Measurements from ENCODE around the gene OPCML. TPM values are rescaled to one million over a fixed set of nuclear protein-coding genes. Genes with fewer than 3 reads are reported as not detected.

OPCML gene
- total and polyA plus RNA-seq, 2 donors (not counting 1 experiment from before 2014, with no cell fraction given): not detected

DNA sequence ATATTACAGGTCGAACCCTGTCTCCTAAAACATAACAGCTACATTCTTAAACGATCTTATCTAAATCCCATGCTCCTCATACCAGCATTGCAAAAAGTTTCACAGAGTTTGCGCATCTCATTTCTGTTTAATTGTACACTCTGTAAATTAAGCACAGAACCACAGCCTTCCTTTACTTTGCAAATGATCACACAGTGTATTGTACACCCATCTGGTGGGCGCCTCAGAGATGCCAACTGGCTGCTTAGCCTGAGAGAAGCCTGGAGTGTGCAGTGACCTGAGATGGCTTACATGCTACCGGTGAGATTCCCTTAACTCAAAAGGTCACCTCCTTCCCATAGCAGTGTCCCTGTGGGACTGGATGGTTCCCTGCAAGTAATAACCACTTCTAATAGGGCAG is 1077.3 kb downstream of the OPCML start:
- H3K79me2 ChIP-seq (ENCODE audit: control insufficient read depth, insufficient read depth, low read length): no peaks in the 10 kb centered on the region
- DNase-seq: no peak
- no peaks in the 10 kb centered on the region for H3K36me3 ChIP-seq (replicated peaks in 1 of 2; ENCODE audit: control extremely low read depth in 1 of 2, control insufficient read depth in 1 of 2, extremely low read depth in 1 of 2, insufficient read depth in 2 of 2, low read length in 1 of 2)
- no peak overlapping the region for H3K9ac ChIP-seq (ENCODE audit: low read length)
- Mint-ChIP-seq H3K4me1 (no peaks in the 10 kb centered on the region), H3K9me3 (ENCODE audit: insufficient read depth) (peaks cover 4% of the 10 kb centered on the region), H3K27ac (no peak overlapping the region), H3K27me3 (no peaks in the 10 kb centered on the region), H3K4me3 (no peak overlapping the region)
- no peak overlapping the region for H3K27ac ChIP-seq (ENCODE audit: low read length in 2 of 2)
- no peaks in the 10 kb centered on the region for H3K4me1 ChIP-seq (ENCODE audit: control insufficient read depth in 2 of 2, insufficient read depth in 2 of 2, low read length in 2 of 2)
- no peaks in the 10 kb centered on the region for H4K20me1 ChIP-seq (ENCODE audit: control insufficient read depth, insufficient read depth, low read length, poor library complexity, severe bottlenecking)
- no peak for ATAC-seq (ENCODE audit: low read depth)
- no peaks in the 10 kb centered on the region for H3K27me3 ChIP-seq (replicated peaks in 1 of 4; ENCODE audit: control extremely low read depth in 1 of 4, control insufficient read depth in 3 of 4, insufficient read depth in 4 of 4, low read length in 3 of 4)
- H3K9me3 ChIP-seq (ENCODE audit: control extremely low read depth in 1 of 3, control insufficient read depth in 2 of 3, insufficient read depth in 1 of 3, low read length in 2 of 3): peaks cover 0 to 2% (median 0%) of the 10 kb centered on the region in 3 donors
- no peak overlapping the region for H3K4me3 ChIP-seq (ENCODE audit: control extremely low read depth in 1 of 5, extremely low read depth in 1 of 5, insufficient read depth in 1 of 5, low read depth in 2 of 5, low read length in 4 of 5)
- H3K4me2 ChIP-seq (replicated peaks; ENCODE audit: low read depth, low read length, poor library complexity, severe bottlenecking): no peak overlapping the region
- POLR2A ChIA-PET: no interaction called here
- intact Hi-C loops (cut with micrococcal nuclease): no loop called here
- 96% methylated on average over 5 of the region's 5 CpGs for WGBS (ENCODE audit: insufficient coverage)
- CTCF ChIA-PET: no interaction called here
- TF ChIP-seq EZH2 (IDR thresholded peaks at IDR 0.05; ENCODE audit: borderline replicate concordance, insufficient read depth, low read depth, low read length, poor library complexity, severe bottlenecking): no peak
- TF ChIP-seq, protein P1, sequence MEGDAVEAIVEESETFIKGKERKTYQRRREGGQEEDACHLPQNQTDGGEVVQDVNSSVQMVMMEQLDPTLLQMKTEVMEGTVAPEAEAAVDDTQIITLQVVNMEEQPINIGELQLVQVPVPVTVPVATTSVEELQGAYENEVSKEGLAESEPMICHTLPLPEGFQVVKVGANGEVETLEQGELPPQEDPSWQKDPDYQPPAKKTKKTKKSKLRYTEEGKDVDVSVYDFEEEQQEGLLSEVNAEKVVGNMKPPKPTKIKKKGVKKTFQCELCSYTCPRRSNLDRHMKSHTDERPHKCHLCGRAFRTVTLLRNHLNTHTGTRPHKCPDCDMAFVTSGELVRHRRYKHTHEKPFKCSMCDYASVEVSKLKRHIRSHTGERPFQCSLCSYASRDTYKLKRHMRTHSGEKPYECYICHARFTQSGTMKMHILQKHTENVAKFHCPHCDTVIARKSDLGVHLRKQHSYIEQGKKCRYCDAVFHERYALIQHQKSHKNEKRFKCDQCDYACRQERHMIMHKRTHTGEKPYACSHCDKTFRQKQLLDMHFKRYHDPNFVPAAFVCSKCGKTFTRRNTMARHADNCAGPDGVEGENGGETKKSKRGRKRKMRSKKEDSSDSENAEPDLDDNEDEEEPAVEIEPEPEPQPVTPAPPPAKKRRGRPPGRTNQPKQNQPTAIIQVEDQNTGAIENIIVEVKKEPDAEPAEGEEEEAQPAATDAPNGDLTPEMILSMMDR (IDR thresholded peaks at IDR 0.05): no peak
- no peak overlapping the region for H2AFZ ChIP-seq (ENCODE audit: insufficient read depth, low read depth, low read length, poor library complexity, severe bottlenecking)

DNA sequence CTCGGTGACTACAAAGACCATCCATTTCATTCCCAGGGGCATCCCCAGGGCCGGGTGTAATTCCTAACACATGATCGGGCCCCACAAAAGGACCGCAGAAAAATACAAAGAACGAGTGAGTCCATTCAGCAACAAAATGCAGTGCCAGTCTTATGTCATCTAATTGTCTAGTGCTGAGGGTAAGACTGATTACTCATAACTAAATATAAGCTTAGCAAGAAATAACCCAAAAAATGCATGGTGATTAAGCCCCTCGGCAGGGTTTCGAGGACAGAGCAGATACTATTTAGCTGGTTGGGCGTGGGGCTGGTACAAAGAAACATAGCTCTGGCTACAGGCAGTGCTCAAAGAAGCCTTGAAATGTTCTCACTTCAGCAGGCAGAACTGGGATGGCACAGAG is 1078.9 kb downstream of the OPCML start:
- WGBS (ENCODE audit: insufficient coverage): 57% methylated on average over 2 of the region's 8 CpGs
- TF ChIP-seq, protein P1 (IDR thresholded peaks at IDR 0.05): no peak
- TF ChIP-seq EZH2 (IDR thresholded peaks at IDR 0.05; ENCODE audit: borderline replicate concordance, insufficient read depth, low read depth, low read length, poor library complexity, severe bottlenecking): no peak
- Histone ChIP-seq H2AFZ (ENCODE audit: insufficient read depth, low read depth, low read length, poor library complexity, severe bottlenecking) (no peak overlapping the region), H3K4me1 (ENCODE audit: control insufficient read depth in 2 of 2, insufficient read depth in 2 of 2, low read length in 2 of 2) (no peaks in the 10 kb centered on the region), H3K9me3 (ENCODE audit: control extremely low read depth in 1 of 3, control insufficient read depth in 2 of 3, insufficient read depth in 1 of 3, low read length in 2 of 3) (peaks cover 0 to 6% (median 0%) of the 10 kb centered on the region in 3 donors), H3K36me3 (replicated peaks in 1 of 2; ENCODE audit: control extremely low read depth in 1 of 2, control insufficient read depth in 1 of 2, extremely low read depth in 1 of 2, insufficient read depth in 2 of 2, low read length in 1 of 2) (no peaks in the 10 kb centered on the region), H3K27me3 (replicated peaks in 1 of 4; ENCODE audit: control extremely low read depth in 1 of 4, control insufficient read depth in 3 of 4, insufficient read depth in 4 of 4, low read length in 3 of 4) (no peaks in the 10 kb centered on the region), H3K79me2 (ENCODE audit: control insufficient read depth, insufficient read depth, low read length) (no peaks in the 10 kb centered on the region), H3K4me2 (replicated peaks; ENCODE audit: low read depth, low read length, poor library complexity, severe bottlenecking) (no peak overlapping the region), H3K27ac (ENCODE audit: low read length in 2 of 2) (no peak overlapping the region), H4K20me1 (ENCODE audit: control insufficient read depth, insufficient read depth, low read length, poor library complexity, severe bottlenecking) (no peaks in the 10 kb centered on the region), H3K9ac (ENCODE audit: low read length) (no peak overlapping the region), H3K4me3 (ENCODE audit: control extremely low read depth in 1 of 5, extremely low read depth in 1 of 5, insufficient read depth in 1 of 5, low read depth in 2 of 5, low read length in 4 of 5) (no peak overlapping the region)
- ChIA-PET CTCF (no interaction called here), POLR2A (no interaction called here)
- Mint-ChIP-seq H3K27me3 (no peaks in the 10 kb centered on the region), H3K9me3 (ENCODE audit: insufficient read depth) (peaks cover 4% of the 10 kb centered on the region), H3K27ac (no peak overlapping the region), H3K4me3 (no peak overlapping the region), H3K4me1 (no peaks in the 10 kb centered on the region)
- no peak for DNase-seq
- ATAC-seq (ENCODE audit: low read depth): no peak
- intact Hi-C loops (cut with micrococcal nuclease): no loop called here
